ENCODE data around the gene SP140L. TPM values are rescaled to one million over a fixed set of nuclear protein-coding genes. Genes with fewer than 3 reads are reported as not detected.

The SP140L gene
- total RNA-seq, 4 donors from 2014 or later = 6.5 to 18.6 (median 8.4) TPM

DNA sequence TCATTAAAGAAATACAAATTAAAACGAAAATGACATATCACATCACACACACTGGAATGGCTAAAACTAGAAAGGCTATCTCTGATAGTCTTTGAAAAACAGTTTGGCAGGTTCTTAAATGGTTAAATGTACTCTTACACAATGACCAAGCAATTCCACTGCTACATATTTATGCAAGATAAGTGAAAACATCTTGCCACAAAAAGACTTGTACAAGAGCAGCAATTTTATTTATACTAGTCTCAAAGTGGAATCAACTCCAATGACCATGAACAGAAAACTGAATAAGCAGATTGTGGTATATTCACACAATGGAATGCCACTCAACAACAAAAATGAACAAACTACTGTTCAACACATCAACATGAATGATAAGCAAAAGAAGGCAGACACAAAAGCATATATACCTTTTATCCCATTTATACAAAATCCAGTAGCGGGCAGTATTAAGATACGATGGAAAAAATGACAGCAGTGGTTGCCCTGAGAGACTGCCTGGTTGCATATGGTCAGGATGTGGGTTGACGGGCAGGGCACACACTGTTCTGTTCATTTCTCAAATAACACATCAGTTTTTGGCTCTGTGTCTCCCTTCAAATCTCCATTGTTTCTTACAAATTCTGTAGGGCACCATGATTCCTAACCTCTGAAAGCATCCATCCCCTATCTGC lies 114.4 kb downstream of the SP140L start:
- Histone ChIP-seq H3K36me3 (peaks cover 9 to 19% of the 10 kb centered on the region in 2 donors), H3K9me3 (no peaks in the 10 kb centered on the region), H3K4me3 (replicated peaks in 1 of 3) (no peak overlapping the region), H3K27ac (peak overlapping the region in 1 of 3 donors; percentile 23), H3K27me3 (no peaks in the 10 kb centered on the region), H3K4me1 (no peaks in the 10 kb centered on the region)
- intact Hi-C loops (cut with DNase I) = no loop called here
- WGBS, 2 donors = 69 to 78% methylated on average over 4 of the region's 4 CpGs
- TF ChIP-seq, protein P1, sequence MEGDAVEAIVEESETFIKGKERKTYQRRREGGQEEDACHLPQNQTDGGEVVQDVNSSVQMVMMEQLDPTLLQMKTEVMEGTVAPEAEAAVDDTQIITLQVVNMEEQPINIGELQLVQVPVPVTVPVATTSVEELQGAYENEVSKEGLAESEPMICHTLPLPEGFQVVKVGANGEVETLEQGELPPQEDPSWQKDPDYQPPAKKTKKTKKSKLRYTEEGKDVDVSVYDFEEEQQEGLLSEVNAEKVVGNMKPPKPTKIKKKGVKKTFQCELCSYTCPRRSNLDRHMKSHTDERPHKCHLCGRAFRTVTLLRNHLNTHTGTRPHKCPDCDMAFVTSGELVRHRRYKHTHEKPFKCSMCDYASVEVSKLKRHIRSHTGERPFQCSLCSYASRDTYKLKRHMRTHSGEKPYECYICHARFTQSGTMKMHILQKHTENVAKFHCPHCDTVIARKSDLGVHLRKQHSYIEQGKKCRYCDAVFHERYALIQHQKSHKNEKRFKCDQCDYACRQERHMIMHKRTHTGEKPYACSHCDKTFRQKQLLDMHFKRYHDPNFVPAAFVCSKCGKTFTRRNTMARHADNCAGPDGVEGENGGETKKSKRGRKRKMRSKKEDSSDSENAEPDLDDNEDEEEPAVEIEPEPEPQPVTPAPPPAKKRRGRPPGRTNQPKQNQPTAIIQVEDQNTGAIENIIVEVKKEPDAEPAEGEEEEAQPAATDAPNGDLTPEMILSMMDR (IDR thresholded peaks at IDR 0.05) = no peak
- TF ChIP-seq POLR2A (IDR thresholded peaks at IDR 0.05) = no peak
- no peak for DNase-seq

DNA sequence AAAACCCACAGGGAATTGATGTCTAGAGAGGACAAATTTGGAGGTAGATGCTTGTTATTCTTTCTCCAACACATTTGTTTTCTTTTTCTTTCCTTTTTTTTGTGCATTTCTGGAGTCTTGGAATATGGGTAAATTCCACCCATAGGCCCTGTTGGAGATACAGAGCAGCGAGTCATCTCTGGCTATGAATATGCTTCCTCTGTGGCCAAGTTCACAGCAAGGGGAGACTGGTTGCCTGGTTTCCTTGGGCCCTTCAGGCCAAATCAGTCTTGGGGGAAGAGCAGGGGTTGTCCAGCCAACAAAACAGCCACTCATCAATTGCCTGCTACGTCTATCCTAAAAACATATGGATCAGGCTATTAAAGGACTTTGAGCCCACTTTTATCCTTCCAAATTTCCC lies 116.5 kb downstream of the SP140L start:
- Histone ChIP-seq H3K4me1 (no peaks in the 10 kb centered on the region), H3K9me3 (no peaks in the 10 kb centered on the region), H3K36me3 (peaks cover 23 to 31% of the 10 kb centered on the region in 2 donors), H3K4me3 (replicated peaks in 1 of 3) (no peak overlapping the region), H3K27me3 (no peaks in the 10 kb centered on the region), H3K27ac (no peak overlapping the region)
- WGBS, 2 donors = 88 to 91% methylated on average over 2 of the region's 2 CpGs
- TF ChIP-seq, protein P1 (IDR thresholded peaks at IDR 0.05) = no peak
- TF ChIP-seq POLR2A (IDR thresholded peaks at IDR 0.05) = no peak
- intact Hi-C loops (cut with DNase I) = no loop called here
- no peak for DNase-seq

DNA sequence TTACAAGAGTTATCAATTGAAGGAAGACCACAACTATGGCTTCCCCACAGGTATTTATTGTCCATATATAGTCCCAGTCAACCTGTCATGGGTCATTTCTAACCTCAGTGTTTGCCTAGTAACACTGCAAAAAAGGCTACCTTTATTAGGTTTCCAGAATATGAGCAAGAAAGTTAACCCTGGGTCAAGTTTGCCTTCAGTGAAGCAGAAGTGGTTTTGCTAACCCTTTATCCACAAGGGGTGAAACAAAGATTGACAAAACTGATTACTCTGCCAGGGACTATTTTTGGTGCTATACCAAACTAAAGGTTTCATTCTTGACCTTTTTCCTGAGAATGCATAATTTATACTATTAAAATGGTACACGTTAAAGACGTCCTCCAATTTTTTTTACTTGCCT lies 117.8 kb downstream of the SP140L start:
- TF ChIP-seq, protein P1 (IDR thresholded peaks at IDR 0.05) = no peak
- no peak for TF ChIP-seq POLR2A (IDR thresholded peaks at IDR 0.05)
- Histone ChIP-seq H3K9me3 (no peaks in the 10 kb centered on the region), H3K27ac (no peak overlapping the region), H3K36me3 (peaks cover 34 to 40% of the 10 kb centered on the region in 2 donors), H3K4me1 (no peaks in the 10 kb centered on the region), H3K4me3 (replicated peaks in 1 of 3) (no peak overlapping the region), H3K27me3 (no peaks in the 10 kb centered on the region)
- DNase-seq = no peak
- intact Hi-C loops (cut with DNase I) = no loop called here
- 85 to 88% methylated on average over 2 of the region's 2 CpGs for WGBS, 2 donors

DNA sequence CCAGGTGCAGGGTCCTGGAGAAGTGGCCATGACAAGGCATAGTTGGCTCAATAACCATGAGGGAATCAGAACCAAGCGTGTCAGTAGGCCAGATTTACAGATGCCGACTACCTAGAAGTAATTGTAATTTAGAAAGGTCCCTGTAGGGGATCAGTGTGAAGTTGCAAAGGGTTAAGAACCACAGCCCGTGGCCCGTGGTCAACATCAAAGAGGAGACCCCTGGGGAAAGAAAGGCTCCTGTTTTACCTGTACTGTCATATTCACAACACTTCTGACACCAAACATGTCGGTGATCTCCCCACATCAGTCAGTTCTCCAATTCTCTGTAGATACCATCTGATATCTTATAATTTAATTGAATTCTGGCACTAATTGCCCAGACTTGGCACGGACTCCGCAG lies 120.0 kb downstream of the SP140L start:
- WGBS, 2 donors = 85 to 88% methylated on average over 7 of the region's 7 CpGs
- Histone ChIP-seq H3K36me3 (peaks cover 38 to 43% of the 10 kb centered on the region in 2 donors), H3K9me3 (no peaks in the 10 kb centered on the region), H3K27me3 (no peaks in the 10 kb centered on the region), H3K4me3 (replicated peaks in 1 of 3) (no peak overlapping the region), H3K4me1 (no peaks in the 10 kb centered on the region), H3K27ac (no peak overlapping the region)
- TF ChIP-seq, protein P1 (IDR thresholded peaks at IDR 0.05) = no peak
- TF ChIP-seq POLR2A (IDR thresholded peaks at IDR 0.05) = no peak
- intact Hi-C loops (cut with DNase I) = no loop called here
- no peak for DNase-seq

All from thyroid gland (tissue), 4 donors.